Forelimb muscle (tissue), 1 donor: ENCODE data around the gene CD79A. TPM values are rescaled to one million over a fixed set of nuclear protein-coding genes. Genes with fewer than 3 reads are reported as not detected.
"Not testable (repeated sequence)": the region's sequence is repeated elsewhere in the genome, so short reads cannot be mapped to it uniquely, and the experiment has no call there.

Experiments used
- DNase-seq: peaks from one replicate; pipeline ENCODE4 v3.0.0-alpha.2; 2013; ENCODE audit warnings: low read depth
- polyA plus RNA-seq: library from polyadenylated mRNA; unstranded; fragments of 120-200 nt; gene quantifications from one replicate; pipeline ENCODE4 v1.2.1, GENCODE V29; 2013; ENCODE audit not compliant: insufficient read length

The CD79A gene
- polyA plus RNA-seq, 1 donor = 0.73 TPM

GRCh38 chr19:41863209-41863931, 13.7 kb upstream of the CD79A start:
- no peak for DNase-seq

GRCh38 chr19:41864374-41864773, 12.7 kb upstream of the CD79A start:
- DNase-seq = no peak

- DNase-seq = no peak
Measured at GRCh38 chr19:41866284-41866683, 10.8 kb upstream of the CD79A start.

GRCh38 chr19:41868120-41868988, 8.7 kb upstream of the CD79A start:
- no peak for DNase-seq

GRCh38 chr19:41868989-41869300, 8.1 kb upstream of the CD79A start:
- no peak for DNase-seq

- DNase-seq = no peak
Measured at GRCh38 chr19:41869374-41869955, 7.6 kb upstream of the CD79A start.

- DNase-seq = no peak
Measured at GRCh38 chr19:41870401-41870873, 6.6 kb upstream of the CD79A start.

GRCh38 chr19:41871573-41872383, 5.3 kb upstream of the CD79A start:
- DNase-seq = no peak

- no peak for DNase-seq
Measured at GRCh38 chr19:41872384-41872774, 4.7 kb upstream of the CD79A start.

- DNase-seq = no peak
Measured at GRCh38 chr19:41872775-41873647, 4.1 kb upstream of the CD79A start.

GRCh38 chr19:41875973-41876372, 1.1 kb upstream of the CD79A start:
- not testable (repeated sequence) for DNase-seq

GRCh38 chr19:41877916-41878905, 1.1 kb downstream of the CD79A start:
- no peak for DNase-seq

- no peak for DNase-seq
Measured at GRCh38 chr19:41879080-41879479, 2.0 kb downstream of the CD79A start.

GRCh38 chr19:41879670-41880328, 2.7 kb downstream of the CD79A start:
- no peak for DNase-seq

- DNase-seq = no peak
Measured at GRCh38 chr19:41880329-41880708, 3.2 kb downstream of the CD79A start.

- DNase-seq = no peak
Measured at GRCh38 chr19:41882568-41883462, 5.7 kb downstream of the CD79A start, which contains the start of gene ARHGEF1. Gene ARHGEF1, plus strand, starts transcription at chr19:41883184. Its CDS starts 4,899 bp downstream, at chr19:41888083.

GRCh38 chr19:41883463-41883820, 6.4 kb downstream of the CD79A start:
- DNase-seq = no peak
